K562 (cell line): ENCODE results near the gene NRF1. TPM values are rescaled to one million over a fixed set of nuclear protein-coding genes. Genes with fewer than 3 reads are reported as not detected.

Experiments used
- CBX3 ChIP-seq, 2 experiments: IDR thresholded peaks; 1 replicate in 1 of 2; 2 replicates in 1 of 2; pipeline ENCODE4 v1.6.1; 2012; ENCODE audit warnings: inconsistent platforms in 2 of 2, low read length in 2 of 2, borderline replicate concordance in 1 of 2, control low read depth in 1 of 2
- CHD2 ChIP-seq: IDR thresholded peaks from 2 replicates; pipeline ENCODE4 v1.6.1; 2011; ENCODE audit warnings: low read depth, low read length
- CTCF ChIP-seq, 3 experiments: IDR thresholded peaks in 2 of 3; conservative IDR thresholded peaks in 1 of 3; 2 replicates each; pipeline ENCODE4 v1.5.1; 2011 to 2012; ENCODE audit warnings: low read length in 3 of 3, mild to moderate bottlenecking in 3 of 3, control low read depth in 2 of 3, improper control_type of control experiment in 1 of 3, inconsistent platforms in 1 of 3, low read depth in 1 of 3, mixed read lengths in 1 of 3, moderate library complexity in 1 of 3; ENCODE audit not compliant: insufficient read depth in 2 of 3
- CXXC5 ChIP-seq: fragments of 250-450 bp; sonication (Bioruptor Pico); IDR thresholded peaks from 2 replicates; pipeline ENCODE4 v1.8.0; 2022; ENCODE audit warnings: inconsistent platforms, mild to moderate bottlenecking, moderate library complexity
- DPF2 ChIP-seq: fragments of 450-650 bp; IDR thresholded peaks from 2 replicates; pipeline ENCODE4 v1.6.1; 2016
- ESRRA ChIP-seq: fragments of 450-650 bp; IDR thresholded peaks from 2 replicates; pipeline ENCODE4 v1.6.1; 2014; ENCODE audit warnings: low read depth, mild to moderate bottlenecking, moderate library complexity, borderline replicate concordance
- LEF1 ChIP-seq: fragments of 450-650 bp; IDR thresholded peaks from 2 replicates; pipeline ENCODE4 v1.6.1; 2016; ENCODE audit warnings: mild to moderate bottlenecking
- PHTF2 ChIP-seq: fragments of 250-450 bp; sonication (Bioruptor Pico); IDR thresholded peaks from 2 replicates; pipeline ENCODE4 v1.5.0; 2021; ENCODE audit warnings: mild to moderate bottlenecking
- ZNF384 ChIP-seq: IDR thresholded peaks from 2 replicates; pipeline ENCODE4 v1.6.1; 2012; ENCODE audit warnings: low read depth, low read length, improper control_type of control experiment
- ZNF592 ChIP-seq: fragments of 450-650 bp; IDR thresholded peaks from 2 replicates; pipeline ENCODE4 v1.6.1; 2017; ENCODE audit warnings: antibody characterized with exemption, mild to moderate bottlenecking
- polyA plus RNA-seq, 8 experiments: library from polyadenylated mRNA; depleted of rRNA in 4 of 8; stranded (reverse) in 5 of 8; unstranded in 3 of 8; fragments of >200 nt; fragmentation: Nextera tagmentation in 2 of 8; fragmentation: Illumina TruSeq in 1 of 8; extraction: Ambion mirVana in 2 of 8; extraction: Trizol in 1 of 8; gene quantifications; 2 replicates each; pipeline versions ENCODE4 v1.2.1 to v1.2.3, GENCODE V29; 2011 to 2014; ENCODE audit warnings: inconsistent platforms in 1 of 8, missing spikeins in 1 of 8
- total RNA-seq, 7 experiments: library from RNA; depleted of rRNA in 6 of 7; stranded (reverse); fragments of >200 nt in 6 of 7; fragmentation: Illumina TruSeq in 2 of 7; extraction: Trizol in 2 of 7; gene quantifications; 2 replicates each; pipeline versions ENCODE4 v1.2.1 to v1.2.3, GENCODE V29; 2011 to 2021; ENCODE audit warnings: low replicate concordance in 1 of 7

The NRF1 gene
- total and polyA plus RNA-seq, 9 of the 15 experiments (the other 6 are each of a cell fraction or from before 2014, with no cell fraction given), result 8.6 to 28.8 (median 20.3) TPM

GRCh38 chr7:129764247-129765084 lies 152.9 kb downstream of the NRF1 start (continued):
- TF ChIP-seq ZNF592 (peak; percentile 71), CXXC5 (CRISPR knock-in tag) (0 out of 2 replicates have a peak, but pooled peaks have one; percentile 16), CTCF (IDR thresholded peaks at IDR 0.05 in 2 of 3, conservative IDR thresholded peaks at IDR 0.05 in 1 of 3; ENCODE audit: insufficient read depth in 2 of 3, low read depth in 1 of 3, low read length in 3 of 3) (0 out of 6 replicates have a peak, but pooled peaks of 1 of the 3 experiments have one; percentile 16), LEF1 (peak; percentile 55; the same call in 1 of the 2 replicates), CBX3 (IDR thresholded peaks at IDR 0.05; ENCODE audit: borderline replicate concordance in 1 of 2, low read length in 2 of 2) (peak in 1 of 2 experiments; percentile 24; a peak in 1 of 3 replicates), ZNF384 (peak; percentile 53; the same call in 1 of the 2 replicates), PHTF2 (no peak), CHD2 (peak; percentile 32; the same call in 1 of the 2 replicates), ESRRA (peak; percentile 94), DPF2 (0 out of 2 replicates have a peak, but pooled peaks have one; percentile 45)
